Astrocyte of the hippocampus (primary cell): ENCODE measurements around the gene ARID2.

Experiments
- DNase-seq: peaks from one replicate; pipeline ENCODE4 v3.0.0; 2011; ENCODE audit warnings: low read depth, low spot score

The ARID2 gene

GRCh38 chr12:45721954-45722353 lies 7.6 kb upstream of the ARID2 start:
- no peak for DNase-seq

GRCh38 chr12:45725631-45726602 lies 3.6 kb upstream of the ARID2 start:
- DNase-seq, result peak; percentile 43

DNA sequence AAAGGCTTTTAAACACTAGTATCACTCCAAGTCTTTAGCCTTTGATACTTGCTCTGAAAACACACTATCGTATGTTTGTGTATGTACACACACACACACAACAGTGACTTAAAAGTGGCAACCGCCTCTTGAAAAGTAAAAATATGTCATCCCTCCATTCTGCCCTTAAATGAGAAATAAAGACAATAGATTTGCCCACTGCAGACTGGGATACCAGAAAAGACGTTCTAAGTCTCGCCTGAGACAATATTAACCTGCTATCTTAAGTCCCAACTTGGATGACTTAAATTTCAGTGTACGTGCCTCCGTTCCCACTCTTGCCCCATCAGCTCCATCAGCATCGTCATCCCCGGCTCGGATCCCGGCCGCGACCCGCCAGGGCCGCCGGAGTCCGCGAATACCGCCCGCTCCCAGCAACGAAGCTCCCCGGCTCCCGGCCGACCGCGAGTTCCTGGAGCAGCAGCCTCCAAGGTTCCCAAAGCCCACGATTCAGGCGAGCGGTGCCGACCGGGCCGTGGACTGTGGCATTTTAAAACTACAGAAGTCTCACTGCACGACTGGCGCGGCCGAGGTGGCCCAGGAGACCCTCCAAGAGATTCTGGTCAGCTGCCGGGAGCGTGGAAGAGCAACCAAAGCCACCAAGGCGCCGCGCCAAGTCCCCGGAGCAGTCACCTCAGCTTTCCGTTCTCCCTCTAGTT lies 2.8 kb upstream of the ARID2 start:
- DNase-seq, result peak; percentile 78

- peak; percentile 98 for DNase-seq
These were observed 2.1 kb upstream of the ARID2 start for GRCh38 chr12:45727301-45727979.

DNA sequence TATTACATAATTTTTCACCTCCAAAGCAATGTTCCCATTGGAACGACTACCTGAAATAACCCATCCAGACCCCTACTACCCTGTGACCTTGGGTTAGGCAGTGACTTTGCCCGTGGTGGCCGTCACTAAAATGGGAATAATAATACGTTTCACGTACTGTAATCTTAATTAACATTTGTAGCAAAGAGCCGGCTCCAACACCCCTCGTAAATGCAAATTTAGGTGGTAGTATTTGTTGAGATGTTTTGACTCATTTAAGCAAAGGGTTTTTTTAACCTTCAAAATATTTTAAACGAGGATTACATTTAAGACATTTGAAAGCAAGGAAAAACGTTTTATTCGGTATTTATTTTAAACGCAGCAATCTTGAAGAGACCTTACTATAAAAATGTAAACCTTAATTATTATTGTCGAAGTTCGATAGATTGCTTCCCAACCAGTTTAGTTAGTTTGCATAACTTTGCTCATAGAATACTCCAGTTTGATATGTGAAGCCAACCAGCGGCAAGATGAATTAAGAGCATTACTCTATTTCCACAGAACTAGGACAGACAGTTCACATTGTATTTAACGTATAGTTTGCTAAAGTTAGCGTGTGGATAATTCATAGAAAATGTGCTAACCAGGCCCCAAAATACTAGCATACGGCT lies 1.4 kb upstream of the ARID2 start:
- no peak for DNase-seq

- peak; percentile 98 for DNase-seq
These were observed 775 bp upstream of the ARID2 start for GRCh38 chr12:45728630-45729232.

DNA sequence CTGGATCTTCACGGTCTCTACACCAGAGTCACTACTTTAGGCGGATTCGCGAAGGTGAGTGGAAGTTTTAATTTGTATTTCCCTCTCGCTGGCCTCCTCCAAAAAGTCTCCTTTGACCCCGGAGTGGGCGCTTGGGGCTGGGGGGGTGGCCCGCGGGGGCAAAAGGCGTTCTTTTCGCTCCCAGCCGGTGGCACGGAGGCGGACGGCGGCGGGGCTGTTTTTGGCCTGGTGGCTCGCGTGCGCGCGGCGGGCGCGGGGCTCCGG lies 510 bp downstream of the ARID2 start:
- no peak for DNase-seq

- DNase-seq, result peak; percentile 73
These were observed 1.1 kb downstream of the ARID2 start for GRCh38 chr12:45730348-45731189.

- DNase-seq, result no peak
These were observed 1.8 kb downstream of the ARID2 start for GRCh38 chr12:45731190-45731775.

GRCh38 chr12:45732250-45732649 lies 2.7 kb downstream of the ARID2 start:
- DNase-seq, result peak; percentile 34

- peak; percentile 25 for DNase-seq
These were observed 3.4 kb downstream of the ARID2 start for GRCh38 chr12:45732936-45733335.

DNA sequence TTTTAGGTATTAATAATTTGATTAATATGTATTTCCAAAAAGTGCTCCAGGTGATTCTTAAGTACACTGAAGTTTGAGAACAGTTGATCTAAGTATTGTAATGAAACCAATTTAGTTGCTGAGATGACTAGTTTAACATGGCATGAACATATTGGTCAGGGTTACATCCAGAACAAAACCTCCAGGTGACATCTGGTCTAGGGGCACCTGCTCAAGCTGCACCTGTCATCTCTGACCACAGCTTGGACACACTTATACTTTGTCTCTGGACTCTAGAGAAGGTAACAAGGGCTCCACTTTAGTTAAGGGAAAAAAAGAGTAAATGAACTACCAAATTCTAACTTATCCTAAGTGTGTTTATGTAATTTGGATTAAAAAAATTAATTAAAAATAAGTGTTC lies 8.1 kb downstream of the ARID2 start:
- DNase-seq, result no peak

- DNase-seq, result no peak
These were observed 13.1 kb downstream of the ARID2 start for GRCh38 chr12:45742590-45742989.

DNA sequence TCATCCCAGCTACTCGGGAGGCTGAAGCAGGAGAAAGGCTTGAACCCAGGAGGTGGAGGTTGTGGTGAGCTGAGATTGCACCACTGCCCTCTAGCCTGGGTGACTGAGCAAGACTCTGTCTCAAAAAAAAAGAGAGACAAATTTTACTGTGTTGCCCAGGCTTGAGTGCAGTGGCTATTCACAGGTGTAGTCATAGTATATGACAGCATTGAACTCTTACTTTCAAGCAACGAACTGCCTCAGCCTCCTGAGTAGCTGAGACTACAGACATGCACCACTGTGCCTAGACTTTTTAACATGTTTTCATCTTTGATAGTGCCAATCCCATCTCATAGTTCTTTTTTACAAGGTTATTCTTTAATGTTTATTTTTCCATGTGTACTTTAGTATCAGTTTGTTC lies 13.7 kb downstream of the ARID2 start:
- no peak for DNase-seq

- DNase-seq, result no peak
These were observed 16.4 kb downstream of the ARID2 start for GRCh38 chr12:45745861-45746277.

DNA sequence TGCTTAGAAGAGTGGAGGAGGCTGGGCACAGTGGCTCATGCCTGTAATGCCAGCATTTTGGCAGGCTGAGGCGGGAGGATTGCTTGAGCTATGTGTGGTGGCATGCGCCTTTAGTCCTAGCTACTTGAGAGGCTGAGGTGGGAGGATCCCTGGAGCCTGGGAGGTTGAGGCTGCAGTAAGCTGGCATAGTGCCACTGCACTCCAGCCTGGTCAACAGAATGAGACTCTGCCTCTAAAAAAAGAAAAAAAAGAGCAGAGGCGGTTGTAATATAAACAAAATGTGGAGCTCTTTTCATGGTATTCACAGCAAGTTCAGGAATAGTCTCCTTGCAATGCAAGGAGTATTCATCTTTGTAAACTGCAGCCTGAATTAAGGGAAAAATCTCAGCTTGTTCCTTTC lies 27.2 kb downstream of the ARID2 start:
- no peak for DNase-seq

GRCh38 chr12:45757172-45757571 lies 27.7 kb downstream of the ARID2 start:
- no peak for DNase-seq

DNA sequence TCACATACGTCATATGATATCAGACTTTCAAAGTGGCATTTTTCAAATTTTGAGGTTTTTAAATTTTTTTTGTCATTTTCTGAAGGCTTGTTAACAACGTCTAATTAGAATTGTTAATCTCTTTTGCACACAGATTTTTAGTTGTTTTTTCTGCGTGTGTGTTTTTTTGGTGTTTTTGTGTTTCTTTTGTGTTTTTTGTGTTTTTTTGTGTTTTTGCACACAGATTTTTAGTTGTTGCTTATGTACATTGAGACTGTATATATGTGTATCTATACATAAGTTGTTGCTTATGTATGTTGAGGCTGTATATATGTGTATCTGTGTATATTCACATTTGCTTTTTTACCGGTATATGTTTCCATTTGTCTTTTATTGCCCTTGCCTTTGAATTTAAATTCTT lies 30.8 kb downstream of the ARID2 start:
- no peak for DNase-seq

DNA sequence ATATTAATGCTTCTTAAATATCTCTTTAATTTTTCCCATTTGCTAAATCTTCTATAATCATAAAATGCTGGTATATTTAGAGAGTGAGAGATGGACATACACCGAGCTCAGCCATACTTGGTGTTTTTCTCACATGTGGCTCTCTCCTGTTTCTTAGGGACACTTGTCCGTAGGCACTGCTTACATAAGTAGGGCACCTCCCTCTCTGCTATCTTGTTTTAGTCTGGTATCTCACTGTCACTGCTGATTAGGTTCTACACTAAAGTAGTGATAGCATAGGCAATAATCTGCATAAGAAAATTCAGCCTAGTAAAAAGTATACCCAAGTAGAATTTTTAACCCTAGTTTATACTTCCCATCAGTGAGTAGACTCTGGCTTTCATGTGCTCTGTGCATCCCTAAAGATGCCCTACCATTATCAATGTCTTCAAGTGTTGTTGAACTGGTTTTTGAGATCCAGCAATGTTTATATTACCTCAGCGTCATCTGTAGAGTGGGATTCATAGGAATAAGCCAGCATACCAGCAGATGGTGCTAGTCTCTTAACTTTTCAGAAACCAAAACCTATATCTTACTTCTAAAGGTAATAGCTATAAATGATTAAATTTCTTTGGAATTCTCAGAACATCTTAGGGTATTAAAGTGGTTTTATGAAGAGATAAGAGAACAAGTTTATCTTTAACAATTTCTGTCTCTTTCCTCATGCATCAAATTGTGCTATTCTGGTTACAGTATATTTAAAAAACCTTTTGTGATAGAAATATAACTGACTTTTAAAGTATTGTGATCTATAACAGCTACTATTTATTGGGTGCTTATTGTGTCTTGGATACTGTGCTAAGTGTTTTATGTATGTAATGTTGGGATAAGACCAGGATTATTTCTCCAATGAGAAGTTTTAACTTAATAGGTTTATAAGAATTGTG lies 32.9 kb downstream of the ARID2 start:
- peak; percentile 61 for DNase-seq
